SK-N-SH (cell line): Measurements from ENCODE around the gene PLIN1. TPM values are rescaled to one million over a fixed set of nuclear protein-coding genes. Genes with fewer than 3 reads are reported as not detected.

Experiments
- CTCF ChIA-PET: fragments of 300-600, 350-600 bp; formaldehyde crosslinking; extraction: SDS; loops from one replicate; lab custom pipeline; 2021; lab: Yijun Ruan, JAX
- POLR2A ChIA-PET: fragments of 350-600 bp; sonication (Branson Sonifier 250); formaldehyde crosslinking; extraction: SDS; loops from one replicate; lab custom pipeline; 2020; ENCODE audit warnings: antibody characterized with exemption, inconsistent platforms; lab: Yijun Ruan, JAX
- DNase-seq: peaks from one replicate; pipeline ENCODE4 v3.0.0; 2012
- H2AFZ ChIP-seq: fragments of 200-600 bp; sonication (generic); 2 replicates; pipeline ENCODE4 v1.8.1; 2016; ENCODE audit warnings: antibody characterized with exemption, mild to moderate bottlenecking, low read depth
- H3F3A ChIP-seq: fragments of 200-600 bp; sonication (generic); replicated peaks from 2 replicates; pipeline ENCODE3; 2016; ENCODE audit warnings: antibody characterized with exemption, mild to moderate bottlenecking; ENCODE audit not compliant: insufficient read depth
- H3K27ac ChIP-seq, 2 experiments: fragments of 200-500 bp in 1 of 2; fragments of 200-600 bp in 1 of 2; sonication (Bioruptor generic) in 1 of 2; sonication (generic), shearing (Covaris generic) in 1 of 2; 2 replicates each; pipeline versions ENCODE4 v1.5.1 to v1.6.1; 2014 to 2016; ENCODE audit warnings: low read depth in 2 of 2, inconsistent platforms in 1 of 2, low read length in 1 of 2, mild to moderate bottlenecking in 1 of 2, mixed read lengths in 1 of 2
- H3K27me3 ChIP-seq: fragments of 200-600 bp; sonication (generic), shearing (Covaris generic); 2 replicates; pipeline ENCODE4 v1.6.1; 2016; ENCODE audit warnings: mixed run types; ENCODE audit not compliant: insufficient read depth
- H3K36me3 ChIP-seq, 2 experiments: fragments of 200-500 bp in 1 of 2; fragments of 200-600 bp in 1 of 2; sonication (Bioruptor generic) in 1 of 2; sonication (generic) in 1 of 2; replicated peaks in 1 of 2; 2 replicates each; pipeline versions ENCODE3 to v1.5.1; 2014 to 2016; ENCODE audit warnings: low read length in 1 of 2, mild to moderate bottlenecking in 1 of 2; ENCODE audit not compliant: insufficient read depth in 2 of 2, control insufficient read depth in 1 of 2
- H3K4me1 ChIP-seq, 2 experiments: fragments of 200-500 bp in 1 of 2; fragments of 200-600 bp in 1 of 2; sonication (Bioruptor generic) in 1 of 2; sonication (generic), shearing (Covaris generic) in 1 of 2; 2 replicates each; pipeline versions ENCODE4 v1.5.1 to v1.6.1; 2014 to 2016; ENCODE audit warnings: low read depth in 1 of 2, low read length in 1 of 2, mixed run types in 1 of 2; ENCODE audit not compliant: insufficient read depth in 2 of 2, control insufficient read depth in 1 of 2
- H3K4me2 ChIP-seq: fragments of 200-600 bp; sonication (generic), shearing (Covaris generic); 2 replicates; pipeline ENCODE4 v1.6.1; 2017; ENCODE audit warnings: mixed run types
- H3K4me3 ChIP-seq, 2 experiments: fragments of 200-500 bp in 1 of 2; fragments of 200-600 bp in 1 of 2; sonication (Bioruptor generic) in 1 of 2; sonication (generic), shearing (Covaris generic) in 1 of 2; 2 replicates each; pipeline versions ENCODE4 v1.5.1 to v1.8.1; 2014 to 2016; ENCODE audit warnings: low read depth in 2 of 2, inconsistent platforms in 1 of 2, low read length in 1 of 2, mild to moderate bottlenecking in 1 of 2, mixed read lengths in 1 of 2, moderate library complexity in 1 of 2
- H3K79me2 ChIP-seq: fragments of 200-600 bp; sonication (generic); 2 replicates; pipeline ENCODE4 v1.8.1; 2017; ENCODE audit warnings: mild to moderate bottlenecking; ENCODE audit not compliant: insufficient read depth
- H3K9ac ChIP-seq: fragments of 200-600 bp; sonication (generic); 2 replicates; pipeline ENCODE4 v1.6.1; 2017; ENCODE audit warnings: mixed run types
- H3K9me2 ChIP-seq: fragments of 200-600 bp; sonication (generic); 2 replicates; pipeline ENCODE4 v1.6.1; 2017; ENCODE audit warnings: mixed run types
- H3K9me3 ChIP-seq: fragments of 200-600 bp; sonication (generic); 2 replicates; pipeline ENCODE4 v1.6.1; 2017; ENCODE audit warnings: mixed run types, mild to moderate bottlenecking, moderate library complexity
- H4K20me1 ChIP-seq: fragments of 200-600 bp; sonication (generic); 2 replicates; pipeline ENCODE4 v1.6.1; 2017; ENCODE audit warnings: mild to moderate bottlenecking, mixed run types; ENCODE audit not compliant: insufficient read depth
- CHD2 ChIP-seq: fragments of 150-350 bp; IDR thresholded peaks from 2 replicates; pipeline ENCODE4 v1.6.1; 2018; ENCODE audit warnings: low read length; ENCODE audit not compliant: partially characterized antibody
- ELF1 ChIP-seq: IDR thresholded peaks from 2 replicates; pipeline ENCODE4 v1.4.0; 2012
- EP300 ChIP-seq, 2 experiments: IDR thresholded peaks; 2 replicates each; pipeline versions ENCODE4 v1.4.0 to v1.6.1; 2012; ENCODE audit warnings: borderline replicate concordance in 1 of 2, low read depth in 1 of 2, low read length in 1 of 2
- EZH2phosphoT487 ChIP-seq: fragments of 200-600 bp; sonication (generic); IDR thresholded peaks from 2 replicates; pipeline ENCODE4 v1.6.1; 2017; ENCODE audit warnings: low read depth, mixed run types, mild to moderate bottlenecking, antibody characterized with exemption, moderate library complexity, borderline replicate concordance
- FOSL2 ChIP-seq: IDR thresholded peaks from 2 replicates; pipeline ENCODE4 v1.4.0; 2012; ENCODE audit warnings: low read depth, mild to moderate bottlenecking, moderate library complexity, borderline replicate concordance
- FOXJ3 ChIP-seq: sonication (generic); formaldehyde crosslinking; IDR thresholded peaks from 2 replicates; pipeline ENCODE4 v1.5.1; 2020; ENCODE audit warnings: mild to moderate bottlenecking, missing genetic modification reagents
- FOXM1 ChIP-seq: IDR thresholded peaks from 2 replicates; pipeline ENCODE4 v1.4.0; 2012; ENCODE audit warnings: low read depth, mild to moderate bottlenecking
- JUND ChIP-seq: IDR thresholded peaks from 2 replicates; pipeline ENCODE4 v1.4.0; 2012
- NFIC ChIP-seq: IDR thresholded peaks from 2 replicates; pipeline ENCODE4 v1.4.0; 2012; ENCODE audit warnings: borderline replicate concordance
- PBX3 ChIP-seq: IDR thresholded peaks from 2 replicates; pipeline ENCODE4; 2012
- RAD21 ChIP-seq: IDR thresholded peaks from 2 replicates; pipeline ENCODE4 v1.6.1; 2012; ENCODE audit warnings: mild to moderate bottlenecking, low read length
- RCOR1 ChIP-seq: fragments of 150-350 bp; IDR thresholded peaks from 2 replicates; pipeline ENCODE4 v1.6.1; 2017; ENCODE audit warnings: antibody characterized with exemption, low read length
- REST ChIP-seq: IDR thresholded peaks from 2 replicates; pipeline ENCODE4 v1.6.1; 2012; ENCODE audit warnings: mild to moderate bottlenecking, low read depth, low read length, moderate library complexity
- TCF12 ChIP-seq: IDR thresholded peaks from 2 replicates; pipeline ENCODE4 v1.4.0; 2012
- TEAD4 ChIP-seq: IDR thresholded peaks from 2 replicates; pipeline ENCODE4 v1.4.0; 2012; ENCODE audit warnings: mild to moderate bottlenecking, borderline replicate concordance; ENCODE audit not compliant: insufficient read depth
- USF2 ChIP-seq: fragments of 150-350 bp; IDR thresholded peaks from 2 replicates; pipeline ENCODE4 v1.6.1; 2017; ENCODE audit warnings: antibody characterized with exemption, low read length, low read depth, borderline replicate concordance
- ZBTB33 ChIP-seq: IDR thresholded peaks from 2 replicates; pipeline ENCODE4 v1.4.0; 2012; ENCODE audit warnings: low read depth, borderline replicate concordance
- WGBS: methylation state at CpG from one replicate; pipeline ENCODE4 v1.1.6; 2017; ENCODE audit warnings: low lambda C conversion rate; 5-methylcytosine and 5-hydroxymethylcytosine counted together
- polyA plus RNA-seq, 3 experiments: library from polyadenylated mRNA; depleted of rRNA; stranded (reverse); fragments of >200 nt; gene quantifications; 2 replicates each; pipeline ENCODE4 v1.2.3, GENCODE V29; 2012

PLIN1 gene
- polyA plus RNA-seq, 1 of the 3 experiments (the other 2 are of a cell fraction) = 0.08 TPM

- Histone ChIP-seq H3K9me3 (no peaks in the 10 kb centered on the region), H3K79me2 (no peaks in the 10 kb centered on the region; the same call in 1 of the 2 replicates), H2AFZ (no peak overlapping the region), H3K9ac (no peak overlapping the region), H3F3A (peaks cover 2% of the 10 kb centered on the region), H3K27me3 (no peaks in the 10 kb centered on the region), H3K36me3 (peaks cover 34 to 87% of the 10 kb centered on the region in 2 experiments), H3K4me1 (no peaks in the 10 kb centered on the region), H3K4me2 (no peak overlapping the region), H3K27ac (no peak overlapping the region), H3K9me2 (no peaks in the 10 kb centered on the region), H3K4me3 (no peak overlapping the region), H4K20me1 (no peaks in the 10 kb centered on the region)
- whole genome bisulfite sequencing = 92% methylated on average over 24 of the region's 30 CpGs
- DNase-seq = peak; percentile 42
- ChIA-PET POLR2A (no interaction called here), CTCF (interaction anchor here (0.5 to 5.5 kb wide), 2 partner anchors 18 to 154 kb away, joined by 3 to 27 read pairs; no protein-coding TSS in a partner anchor)
- no peak for TF ChIP-seq NFIC
- no peak for TF ChIP-seq RCOR1
- TF ChIP-seq RAD21 = no peak
- no peak for TF ChIP-seq PBX3
- no peak for TF ChIP-seq ZBTB33
- no peak for TF ChIP-seq EP300 (IDR thresholded peaks at IDR 0.05; ENCODE audit: borderline replicate concordance in 1 of 2, low read depth in 1 of 2, low read length in 1 of 2)
- no peak for TF ChIP-seq TCF12
- TF ChIP-seq JUND = no peak
These were observed 50.1 kb downstream of the PLIN1 start for GRCh38 chr15:89628806-89629715.

GRCh38 chr15:89628301-89628700, 50.9 kb downstream of the PLIN1 start:
- H2AFZ ChIP-seq = no peak overlapping the region
- H3K9me2 ChIP-seq = no peaks in the 10 kb centered on the region
- WGBS = 100% methylated on average over 1 of the region's 21 CpGs
- H3K36me3 ChIP-seq = peaks cover 27 to 90% of the 10 kb centered on the region in 2 experiments
- no peaks in the 10 kb centered on the region for H3K9me3 ChIP-seq
- H3K27ac ChIP-seq = no peak overlapping the region
- H3K9ac ChIP-seq = no peak overlapping the region
- POLR2A ChIA-PET = no interaction called here
- no peaks in the 10 kb centered on the region for H4K20me1 ChIP-seq
- peaks cover 4% of the 10 kb centered on the region for H3F3A ChIP-seq
- DNase-seq = peak; percentile 38
- no peak overlapping the region for H3K4me2 ChIP-seq
- no peaks in the 10 kb centered on the region for H3K27me3 ChIP-seq
- H3K4me3 ChIP-seq = no peak overlapping the region
- no peaks in the 10 kb centered on the region for H3K4me1 ChIP-seq
- no peaks in the 10 kb centered on the region; the same call in 1 of the 2 replicates for H3K79me2 ChIP-seq
- CTCF ChIA-PET = interaction anchor here (5.5 kb wide), 1 partner anchor 18 kb away, joined by 27 read pairs; no protein-coding TSS in a partner anchor
- TF ChIP-seq USF2 = no peak
- TF ChIP-seq TCF12 = no peak
- no peak for TF ChIP-seq FOSL2
- no peak for TF ChIP-seq PBX3
- no peak for TF ChIP-seq ELF1
- no peak for TF ChIP-seq REST
- TF ChIP-seq EZH2phosphoT487 = no peak
- no peak for TF ChIP-seq FOXM1
- TF ChIP-seq CHD2 = no peak
- TF ChIP-seq TEAD4 = no peak
- no peak for TF ChIP-seq FOXJ3 (CRISPR knock-in tag)
